HCT116 (cell line): ENCODE measurements around the gene SOD3. TPM values are rescaled to one million over a fixed set of nuclear protein-coding genes. Genes with fewer than 3 reads are reported as not detected.

ENCODE experiments used
- ATAC-seq: fragments of 200-7000 bp; cut with Tn5 transposase; 2 replicates; pipeline ENCODE4 v1.9.1; 2020; ENCODE audit warnings: mild to moderate bottlenecking, moderate library complexity
- BruUV-seq: library from RNA; stranded (reverse); fragments of 400-500 nt; replicated peaks from 2 replicates; lab custom pipeline; 2021; lab: Mats Ljungman, UMichigan
- CTCF ChIA-PET: fragments of 300-600 bp; sonication (Branson Sonifier 250); formaldehyde crosslinking; loops from one replicate; lab custom pipeline; 2021; ENCODE audit warnings: antibody characterized with exemption; lab: Charles Lee
- POLR2A ChIA-PET: fragments of 300-600, 350-600 bp; sonication (Branson Sonifier 250); formaldehyde crosslinking; loops from one replicate; lab custom pipeline; 2021; ENCODE audit warnings: antibody characterized with exemption; lab: Charles Lee
- RAD21 ChIA-PET, 2 experiments: fragments of 300-600 bp; sonication (Branson Sonifier 250); formaldehyde crosslinking; loops; one replicate each; lab custom pipeline; 2023; ENCODE audit warnings: low total read pairs in 2 of 2; ENCODE audit not compliant: uncharacterized antibody in 2 of 2, unreplicated experiment in 2 of 2, low non-redundant PET in 1 of 2; lab: Charles Lee
- DNase-seq: peaks from one replicate; pipeline ENCODE4 v3.0.0-alpha.2; 2010; ENCODE audit warnings: low read depth, low spot score
- H2AFZ ChIP-seq: fragments of 200-600 bp; shearing (Covaris generic), sonication (generic); 2 replicates; pipeline ENCODE4 v1.6.1; 2017; ENCODE audit warnings: low read depth, mixed run types, mixed read lengths, antibody characterized with exemption, low read length; ENCODE audit not compliant: poor library complexity, severe bottlenecking
- H3K27ac ChIP-seq: 2 replicates; pipeline ENCODE4 v1.5.1; 2012; ENCODE audit warnings: low read depth, low read length
- H3K27me3 ChIP-seq: fragments of 200-600 bp; sonication (generic); 2 replicates; pipeline ENCODE4 v1.6.1; 2016; ENCODE audit warnings: mixed run types, low read length, mixed read lengths; ENCODE audit not compliant: insufficient read depth
- H3K36me3 ChIP-seq, 2 experiments: fragments of 200-500 bp in 1 of 2; fragments of 200-600 bp in 1 of 2; sonication (Bioruptor generic) in 1 of 2; sonication (generic) in 1 of 2; 2 replicates each; pipeline versions ENCODE4 v1.5.1 to v1.6.1; 2014 to 2016; ENCODE audit warnings: low read length in 2 of 2, inconsistent platforms in 1 of 2, mixed read lengths in 1 of 2, mixed run types in 1 of 2; ENCODE audit not compliant: insufficient read depth in 2 of 2, control insufficient read depth in 1 of 2
- H3K4me1 ChIP-seq, 2 experiments: fragments of 200-600 bp in 1 of 2; sonication (generic) in 1 of 2; 2 replicates each; pipeline versions ENCODE4 v1.5.1 to v1.6.1; 2012 to 2017; ENCODE audit warnings: low read length in 2 of 2, inconsistent platforms in 1 of 2, mild to moderate bottlenecking in 1 of 2, mixed read lengths in 1 of 2, mixed run types in 1 of 2, moderate library complexity in 1 of 2; ENCODE audit not compliant: insufficient read depth in 2 of 2, control insufficient read depth in 1 of 2
- H3K4me2 ChIP-seq: fragments of 200-600 bp; sonication (generic); 2 replicates; pipeline ENCODE4 v1.6.1; 2017; ENCODE audit warnings: mixed run types, low read length, mixed read lengths
- H3K4me3 ChIP-seq, 2 experiments: fragments of 200-600 bp in 1 of 2; sonication (generic) in 1 of 2; replicated peaks in 1 of 2; 2 replicates each; pipeline ENCODE4 v1.5.1; 2011 to 2016; ENCODE audit warnings: low read length in 2 of 2, control low read depth in 1 of 2, low read depth in 1 of 2, mild to moderate bottlenecking in 1 of 2, mixed read lengths in 1 of 2, mixed run types in 1 of 2
- H3K79me2 ChIP-seq: fragments of 200-600 bp; sonication (generic); 2 replicates; pipeline ENCODE4 v1.6.1; 2017; ENCODE audit warnings: mild to moderate bottlenecking, mixed run types, low read length, moderate library complexity, mixed read lengths; ENCODE audit not compliant: insufficient read depth
- H3K9ac ChIP-seq: fragments of 200-600 bp; sonication (generic); 2 replicates; pipeline ENCODE4 v1.6.1; 2016; ENCODE audit warnings: low read length, mixed read lengths
- H3K9me2 ChIP-seq: fragments of 200-600 bp; sonication (generic), shearing (Covaris generic); 2 replicates; pipeline ENCODE4 v1.6.1; 2017; ENCODE audit warnings: mixed run types, mild to moderate bottlenecking, moderate library complexity; ENCODE audit not compliant: insufficient read depth
- H3K9me3 ChIP-seq, 2 experiments: fragments of 200-500 bp in 1 of 2; fragments of 200-600 bp in 1 of 2; sonication (Bioruptor generic) in 1 of 2; sonication (generic) in 1 of 2; 2 replicates each; pipeline ENCODE4 v1.6.1; 2014 to 2017; ENCODE audit warnings: low read length in 2 of 2, mixed read lengths in 2 of 2, inconsistent platforms in 1 of 2, low read depth in 1 of 2, mild to moderate bottlenecking in 1 of 2, mixed run types in 1 of 2, moderate library complexity in 1 of 2; ENCODE audit not compliant: control insufficient read depth in 1 of 2, insufficient read depth in 1 of 2
- H4K20me1 ChIP-seq: fragments of 200-600 bp; sonication (generic), shearing (Covaris generic); 2 replicates; pipeline ENCODE4 v1.6.1; 2017; ENCODE audit warnings: mixed run types, mild to moderate bottlenecking, moderate library complexity; ENCODE audit not compliant: insufficient read depth
- CBX3 ChIP-seq: IDR thresholded peaks from 2 replicates; pipeline ENCODE4 v1.6.1; 2012; ENCODE audit warnings: low read depth
- CEBPB ChIP-seq: IDR thresholded peaks from 2 replicates; pipeline ENCODE4 v1.6.1; 2012; ENCODE audit warnings: low read depth
- CTCF ChIP-seq, 3 experiments: fragments of 200-600 bp in 1 of 3; sonication (generic) in 1 of 3; IDR thresholded peaks in 2 of 3; conservative IDR thresholded peaks in 1 of 3; 2 replicates each; pipeline ENCODE4 v1.5.1; 2012 to 2017; ENCODE audit warnings: low read depth in 2 of 3, low read length in 2 of 3, antibody characterized with exemption in 1 of 3, borderline replicate concordance in 1 of 3, control low read depth in 1 of 3, mild to moderate bottlenecking in 1 of 3, mixed read lengths in 1 of 3, mixed run types in 1 of 3, moderate library complexity in 1 of 3; ENCODE audit not compliant: insufficient read depth in 1 of 3
- ELF1 ChIP-seq: IDR thresholded peaks from 2 replicates; pipeline ENCODE4 v1.6.1; 2012; ENCODE audit warnings: low read depth, borderline replicate concordance
- EZH2 ChIP-seq: fragments of 200-600 bp; sonication (generic); IDR thresholded peaks from 2 replicates; pipeline ENCODE4 v1.6.1; 2017; ENCODE audit warnings: antibody characterized with exemption, mixed run types
- EZH2phosphoT487 ChIP-seq: fragments of 200-600 bp; IDR thresholded peaks from 2 replicates; pipeline ENCODE4 v1.6.1; 2018; ENCODE audit warnings: antibody characterized with exemption, borderline replicate concordance
- FOSL1 ChIP-seq: IDR thresholded peaks from 2 replicates; pipeline ENCODE4 v1.6.1; 2012; ENCODE audit warnings: low read depth
- POLR2A ChIP-seq: IDR thresholded peaks from 2 replicates; pipeline ENCODE4 v1.7.0; 2011; ENCODE audit warnings: borderline replicate concordance; ENCODE audit not compliant: insufficient read depth, insufficient read length; ENCODE audit errors: extremely low read depth
- POLR2AphosphoS5 ChIP-seq: IDR thresholded peaks from 2 replicates; pipeline ENCODE4 v1.6.1; 2011; ENCODE audit warnings: mild to moderate bottlenecking, low read depth, low read length, moderate library complexity
- RAD21 ChIP-seq: IDR thresholded peaks from 2 replicates; pipeline ENCODE4 v1.6.1; 2012; ENCODE audit warnings: low read depth, mild to moderate bottlenecking
- REST ChIP-seq: IDR thresholded peaks from 2 replicates; pipeline ENCODE4 v1.6.1; 2012; ENCODE audit warnings: low read depth
- SRF ChIP-seq: IDR thresholded peaks from 2 replicates; pipeline ENCODE4 v1.6.1; 2012; ENCODE audit warnings: low read depth
- ZFX ChIP-seq: fragments of 450-650 bp; IDR thresholded peaks from 2 replicates; pipeline ENCODE4 v1.6.1; 2017
- ZNF274 ChIP-seq: fragments of 200-500 bp; sonication (Bioruptor generic); IDR thresholded peaks from 2 replicates; pipeline ENCODE4 v1.6.1; 2014; ENCODE audit warnings: mild to moderate bottlenecking, low read depth, low read length, inconsistent platforms
- intact Hi-C: fragments of 100-400 bp; cut with micrococcal nuclease; formaldehyde crosslinking; loops from 2 replicates; pipeline ENCODE4 v1.10.0; 2022
- total RNA-seq: library from RNA; stranded (reverse); gene quantifications from one replicate; pipeline ENCODE4 v1.2.1, GENCODE V29; 2021; ENCODE audit not compliant: unreplicated experiment

SOD3 gene
- total RNA-seq, 1 experiment from 2014 or later: 0.25 TPM

- TF ChIP-seq EZH2phosphoT487: no peak
- no peak for TF ChIP-seq ZNF274
- no peak for TF ChIP-seq CTCF (IDR thresholded peaks at IDR 0.05 in 2 of 3, conservative IDR thresholded peaks at IDR 0.05 in 1 of 3; ENCODE audit: borderline replicate concordance in 1 of 3, insufficient read depth in 1 of 3, low read depth in 2 of 3, low read length in 2 of 3)
- intact Hi-C loops: no loop called here
- H3K9ac ChIP-seq: no peak overlapping the region
- no peak overlapping the region for H3K4me3 ChIP-seq
- H3K27ac ChIP-seq: no peak overlapping the region
- no peaks in the 10 kb centered on the region for H4K20me1 ChIP-seq
- H3K36me3 ChIP-seq: no peaks in the 10 kb centered on the region
- ChIA-PET RAD21 (no interaction called here), CTCF (no interaction called here), POLR2A (no interaction called here)
- no peaks in the 10 kb centered on the region for H3K9me2 ChIP-seq
- peak; percentile 44; the same call in 1 of the 2 replicates for ATAC-seq
- no peak overlapping the region for H3K4me2 ChIP-seq
- no TSS peak for BruUV-seq
- no peak for DNase-seq
- H3K79me2 ChIP-seq: no peaks in the 10 kb centered on the region
- H2AFZ ChIP-seq: no peak overlapping the region
- H3K4me1 ChIP-seq: no peaks in the 10 kb centered on the region
- H3K9me3 ChIP-seq: peaks cover 0 to 5% of the 10 kb centered on the region in 2 experiments; a peak in 2 of 4 replicates
- H3K27me3 ChIP-seq: no peaks in the 10 kb centered on the region
Observed at GRCh38 chr4:24753519-24753918, 41.9 kb upstream of the SOD3 start.

- no peaks in the 10 kb centered on the region for H4K20me1 ChIP-seq
- no peaks in the 10 kb centered on the region for H3K79me2 ChIP-seq
- H3K27ac ChIP-seq: no peak overlapping the region
- ChIA-PET POLR2A (no interaction called here), RAD21 (no interaction called here), CTCF (no interaction called here)
- H3K4me3 ChIP-seq: no peak overlapping the region
- intact Hi-C loops: no loop called here
- peaks cover 0 to 5% of the 10 kb centered on the region in 2 experiments; a peak in 2 of 4 replicates for H3K9me3 ChIP-seq
- no peak overlapping the region for H3K4me2 ChIP-seq
- no peak for DNase-seq
- H2AFZ ChIP-seq: no peak overlapping the region
- H3K9ac ChIP-seq: no peak overlapping the region
- no peaks in the 10 kb centered on the region for H3K9me2 ChIP-seq
- no TSS peak for BruUV-seq
- no peaks in the 10 kb centered on the region for H3K27me3 ChIP-seq
- H3K36me3 ChIP-seq: no peaks in the 10 kb centered on the region
- no peak for ATAC-seq
- no peaks in the 10 kb centered on the region for H3K4me1 ChIP-seq
- no peak for TF ChIP-seq REST
- no peak for TF ChIP-seq CTCF (IDR thresholded peaks at IDR 0.05 in 2 of 3, conservative IDR thresholded peaks at IDR 0.05 in 1 of 3; ENCODE audit: borderline replicate concordance in 1 of 3, insufficient read depth in 1 of 3, low read depth in 2 of 3, low read length in 2 of 3)
- TF ChIP-seq EZH2phosphoT487: no peak
- TF ChIP-seq ELF1: no peak
- TF ChIP-seq SRF: no peak
- no peak for TF ChIP-seq POLR2AphosphoS5
- TF ChIP-seq POLR2A: no peak
- TF ChIP-seq RAD21: no peak
- no peak for TF ChIP-seq EZH2
- TF ChIP-seq FOSL1: no peak
- TF ChIP-seq ZFX: no peak
- no peak for TF ChIP-seq CBX3
- TF ChIP-seq CEBPB: no peak
Observed at GRCh38 chr4:24754571-24754970, 40.8 kb upstream of the SOD3 start.
